NCI-H345 treated with DMSO at 0.1 percent for 48 hours (cell line): ENCODE results near the gene MEI4.
"Not testable (repeated sequence)": the region's sequence is repeated elsewhere in the genome, so short reads cannot be mapped to it uniquely, and the experiment has no call there.

Experiments
- DNase-seq: peaks from one replicate; lab custom pipeline; 2025; ENCODE audit not compliant: unreplicated experiment; lab: John Stamatoyannopoulos, UW

Gene MEI4

GRCh38 chr6:77678048-77678447 lies 25.2 kb downstream of the MEI4 start:
- no peak for DNase-seq

GRCh38 chr6:77683515-77683914 lies 30.7 kb downstream of the MEI4 start:
- DNase-seq = no peak

GRCh38 chr6:77686931-77687330 lies 34.1 kb downstream of the MEI4 start:
- no peak for DNase-seq

- DNase-seq = no peak
These were observed 35.8 kb downstream of the MEI4 start for GRCh38 chr6:77688649-77689048.

- DNase-seq = not testable (repeated sequence)
These were observed 47.3 kb downstream of the MEI4 start for GRCh38 chr6:77700095-77700494.

- DNase-seq = no peak
These were observed 54.8 kb downstream of the MEI4 start for GRCh38 chr6:77707603-77708002.

GRCh38 chr6:77715588-77715987 lies 62.7 kb downstream of the MEI4 start:
- no peak for DNase-seq

GRCh38 chr6:77716311-77716710 lies 63.5 kb downstream of the MEI4 start:
- DNase-seq = no peak

GRCh38 chr6:77736010-77736409 lies 83.2 kb downstream of the MEI4 start:
- DNase-seq = not testable (repeated sequence)

- no peak for DNase-seq
These were observed 87.5 kb downstream of the MEI4 start for GRCh38 chr6:77740380-77740779.

GRCh38 chr6:77752156-77752555 lies 99.3 kb downstream of the MEI4 start:
- not testable (repeated sequence) for DNase-seq

- no peak for DNase-seq
These were observed 109.5 kb downstream of the MEI4 start for GRCh38 chr6:77762386-77762785.

- no peak for DNase-seq
These were observed 110.3 kb downstream of the MEI4 start for GRCh38 chr6:77763124-77763523.

- DNase-seq = no peak
These were observed 111.5 kb downstream of the MEI4 start for GRCh38 chr6:77764364-77764763.

GRCh38 chr6:77773157-77773822 lies 120.5 kb downstream of the MEI4 start:
- no peak for DNase-seq

GRCh38 chr6:77774457-77774856 lies 121.6 kb downstream of the MEI4 start:
- no peak for DNase-seq

- no peak for DNase-seq
These were observed 123.6 kb downstream of the MEI4 start for GRCh38 chr6:77776441-77776840.

GRCh38 chr6:77778527-77778926 lies 125.7 kb downstream of the MEI4 start:
- no peak for DNase-seq

- DNase-seq = no peak
These were observed 134.2 kb downstream of the MEI4 start for GRCh38 chr6:77786935-77787629.

- DNase-seq = no peak
These were observed 144.3 kb downstream of the MEI4 start for GRCh38 chr6:77796824-77797809.

GRCh38 chr6:77812304-77812703 lies 159.5 kb downstream of the MEI4 start:
- DNase-seq = no peak

GRCh38 chr6:77813090-77813489 lies 160.3 kb downstream of the MEI4 start:
- no peak for DNase-seq
